GM19452 (cell line): ENCODE data around the gene OR10X1.

Source experiments
- ATAC-seq: cut with Tn5 transposase; IDR thresholded peaks from one replicate; pipeline ENCODE4 v1.9.1; 2021; ENCODE audit not compliant: unreplicated experiment

OR10X1 gene, protein sequence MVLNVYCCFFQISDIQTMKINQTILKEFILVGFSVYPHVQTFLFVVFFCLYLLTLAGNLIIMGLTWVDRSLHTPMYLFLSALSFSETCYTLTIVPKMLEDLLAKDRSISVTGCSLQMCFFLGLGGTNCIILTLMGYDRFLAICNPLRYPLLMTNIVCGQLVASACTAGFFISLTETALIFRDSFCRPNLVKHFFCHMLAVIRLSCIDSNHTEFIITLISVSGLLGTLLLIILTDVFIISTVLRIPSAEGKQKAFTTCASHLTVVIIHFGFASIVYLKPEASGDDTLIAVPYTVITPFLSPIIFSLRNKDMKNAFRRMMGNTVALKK

DNA sequence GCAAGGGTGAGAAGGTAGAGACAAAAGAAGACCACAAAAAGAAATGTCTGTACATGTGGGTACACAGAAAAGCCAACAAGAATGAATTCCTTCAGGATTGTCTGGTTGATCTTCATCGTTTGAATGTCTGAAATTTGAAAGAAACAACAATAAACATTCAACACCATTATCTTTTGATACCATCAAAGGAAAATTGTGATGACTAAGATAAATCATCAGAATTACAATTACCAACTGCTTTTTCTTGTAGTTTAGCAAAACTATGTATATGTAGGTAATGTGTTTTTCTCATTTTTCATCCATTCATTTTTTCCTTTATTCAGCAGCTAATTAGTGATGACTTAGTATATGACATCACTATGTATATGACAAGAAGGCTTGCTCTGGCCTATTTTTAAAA lies at the start of gene OR10X1:
Gene OR10X1, minus strand, starts transcription at position 167 of the 400 bp plus-strand sequence. Its CDS starts 0 bp downstream, at position 167.
- no peak for ATAC-seq

DNA sequence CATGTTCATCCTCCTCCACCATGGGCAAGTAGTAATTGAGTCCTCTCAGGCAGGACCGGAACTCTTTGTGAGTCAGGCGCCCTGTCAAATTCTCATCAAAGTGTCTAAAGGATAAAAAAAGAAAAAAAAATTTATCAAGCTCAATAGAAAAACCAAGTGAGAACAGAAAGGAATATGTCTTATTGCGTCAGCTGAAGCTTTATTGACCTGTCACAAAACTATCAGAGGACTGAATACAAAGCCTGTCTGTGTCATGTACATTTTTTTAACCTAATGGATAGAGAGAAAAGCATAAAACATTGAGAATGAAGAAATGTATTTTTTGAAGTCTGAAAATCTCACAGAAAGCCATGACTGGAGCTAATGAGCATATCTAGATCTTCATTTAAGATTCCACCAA lies 34.1 kb upstream of the OR10X1 start:
- no peak for ATAC-seq

DNA sequence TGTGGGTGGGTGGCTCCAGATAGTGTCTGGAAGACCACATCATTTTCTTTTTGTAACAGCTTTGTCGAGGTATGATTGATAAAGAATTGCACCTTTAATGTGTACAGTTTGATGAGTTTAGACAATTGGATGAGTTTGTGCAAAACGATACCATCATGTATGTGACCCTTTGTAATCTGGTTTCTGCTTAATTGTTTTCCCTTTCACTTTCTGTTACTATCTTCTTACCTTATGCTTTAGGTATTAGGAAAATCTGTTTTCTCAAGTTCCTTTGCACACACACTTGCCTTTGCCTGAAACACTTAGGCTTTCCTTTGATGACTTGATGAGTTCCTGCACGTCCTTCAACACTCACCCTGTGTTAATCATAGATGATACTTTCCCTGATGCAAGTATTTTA lies 32.2 kb upstream of the OR10X1 start:
- no peak for ATAC-seq

DNA sequence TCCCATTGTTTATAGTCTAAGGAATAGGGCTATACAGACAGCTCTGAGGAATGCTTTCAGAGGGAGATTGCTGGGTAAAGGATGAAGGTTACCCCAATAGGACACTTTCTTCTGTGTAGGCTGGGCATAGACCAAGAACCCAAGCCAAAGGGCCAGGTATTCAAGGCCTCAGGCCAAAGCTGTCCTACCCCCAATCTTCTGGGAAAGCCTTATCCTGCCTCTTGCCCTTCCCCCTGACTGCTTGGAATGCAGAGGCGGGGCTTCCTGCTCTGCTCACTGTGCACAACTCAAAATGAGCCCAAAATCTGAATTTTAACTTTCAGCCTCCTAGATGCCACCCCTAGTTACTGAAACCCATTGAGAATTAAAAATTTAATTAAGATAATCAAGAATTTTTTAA lies 27.6 kb upstream of the OR10X1 start:
- no peak for ATAC-seq

DNA sequence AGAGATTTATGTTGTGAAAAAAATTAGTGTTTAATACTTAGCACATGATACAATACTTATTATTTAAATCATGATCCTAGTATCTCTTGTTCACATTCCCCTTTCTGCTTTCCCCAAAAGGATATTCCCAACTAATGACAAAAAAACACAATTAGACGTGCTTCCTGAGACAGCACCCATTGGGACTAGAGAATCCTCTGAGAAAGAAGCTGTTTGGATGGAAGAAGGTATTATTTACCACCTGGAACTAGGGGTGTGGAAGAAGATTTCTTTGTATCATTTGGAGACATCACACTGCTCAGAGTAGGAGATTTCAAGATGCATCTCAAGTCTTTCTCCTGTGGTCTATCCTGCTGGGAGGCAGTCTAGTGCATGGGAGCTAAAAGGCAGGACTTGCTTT lies 25.3 kb upstream of the OR10X1 start, which contains the start of gene OR10Z1:
Gene OR10Z1, plus strand, starts transcription at position 301 of the 400 bp plus-strand sequence. CDS start 1,171 bp downstream, outside the sequence.
- no peak for ATAC-seq

DNA sequence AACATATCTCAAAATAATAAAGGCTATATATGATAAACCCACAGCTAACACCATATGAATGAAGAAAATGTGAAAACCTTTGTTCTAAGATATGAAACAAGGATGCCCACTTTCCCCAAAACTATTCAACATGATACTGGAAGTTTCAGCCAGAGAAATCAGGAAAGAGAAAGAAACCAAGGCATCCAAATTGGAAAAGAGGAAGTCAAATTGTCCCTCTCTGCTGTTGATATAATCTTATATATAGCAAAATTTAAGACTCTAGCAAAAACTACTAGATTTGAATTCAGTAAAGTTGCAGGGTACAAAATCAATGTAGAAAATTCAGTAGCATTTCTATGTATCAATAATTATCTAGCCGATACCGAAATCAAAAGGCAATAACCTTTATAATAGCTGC lies 21.0 kb upstream of the OR10X1 start:
- no peak for ATAC-seq

DNA sequence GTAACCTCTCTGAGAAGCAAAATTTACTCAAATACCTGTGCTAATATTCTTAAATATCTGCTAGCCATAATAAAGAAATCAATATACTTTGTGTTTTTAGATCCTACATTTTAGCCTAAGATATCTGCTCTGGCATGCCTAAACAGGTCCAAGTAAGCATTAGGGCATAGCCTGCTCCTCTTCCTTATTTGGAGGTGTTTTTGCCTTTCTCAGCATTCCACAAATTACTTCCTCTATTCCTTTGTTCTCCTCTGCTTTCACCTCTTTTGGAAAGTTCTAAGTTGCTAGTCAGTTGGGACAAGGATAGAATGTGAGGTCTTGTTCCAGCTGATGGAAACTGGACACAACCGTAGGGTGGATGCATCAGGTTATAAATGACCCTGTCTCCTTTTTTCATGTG lies 7.2 kb upstream of the OR10X1 start:
- no peak for ATAC-seq

DNA sequence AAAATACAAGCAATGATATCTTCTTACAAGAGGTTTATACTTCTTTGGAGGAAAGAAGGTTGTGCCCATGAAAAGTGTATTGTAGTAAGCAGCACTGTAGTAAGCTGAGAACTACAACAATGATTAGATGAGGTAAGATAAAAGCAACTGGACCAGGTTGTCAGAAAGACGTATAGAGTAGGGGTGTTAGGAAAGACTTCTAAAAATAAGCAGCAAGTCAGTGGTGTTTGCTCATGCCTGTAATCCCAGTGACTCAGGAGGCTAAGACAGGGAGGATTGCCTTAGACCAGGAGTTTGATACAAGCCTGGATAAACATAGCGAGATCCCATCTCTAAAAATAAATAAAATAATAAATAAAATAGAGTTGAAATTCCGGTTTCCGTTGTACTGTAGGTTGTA lies 4.3 kb upstream of the OR10X1 start:
- ATAC-seq: no peak

DNA sequence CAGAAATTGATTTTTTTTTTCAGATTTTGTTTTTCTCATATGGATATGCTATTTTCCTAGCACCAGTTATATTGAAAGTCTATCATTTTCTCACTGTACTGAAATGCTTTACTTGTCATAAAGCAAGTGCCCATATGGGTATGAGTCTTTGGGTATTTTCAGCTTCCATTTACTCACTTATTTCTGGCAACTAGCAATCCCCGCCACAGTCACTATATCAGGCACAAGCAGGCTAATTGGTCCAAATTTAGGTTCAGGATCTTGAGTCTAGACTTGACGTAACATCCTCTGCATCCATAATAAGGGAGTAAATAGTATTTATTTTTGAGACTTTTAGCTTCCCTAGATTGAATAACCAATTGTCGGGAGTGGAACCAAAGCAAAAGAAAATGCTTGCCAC lies 2.1 kb downstream of the OR10X1 start:
- no peak for ATAC-seq

DNA sequence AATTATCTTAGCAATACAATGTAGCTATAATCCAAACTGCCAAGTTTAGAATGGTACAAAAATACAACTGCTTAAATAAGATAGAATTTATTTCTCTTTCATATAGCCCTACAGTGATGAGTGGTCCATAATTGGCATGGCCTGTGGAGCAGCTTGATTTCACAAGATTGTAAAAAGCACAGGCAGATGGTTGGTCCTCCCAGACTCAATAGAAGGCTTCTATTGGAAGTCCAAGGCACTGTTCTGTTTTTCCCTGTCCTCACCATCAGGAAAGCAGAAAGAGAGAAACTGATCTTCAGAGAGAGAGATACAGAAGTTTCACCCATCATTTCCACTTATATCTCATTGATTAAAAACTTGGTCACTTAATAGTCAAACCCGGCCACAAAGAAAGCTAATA lies 7.5 kb downstream of the OR10X1 start:
- ATAC-seq: no peak

DNA sequence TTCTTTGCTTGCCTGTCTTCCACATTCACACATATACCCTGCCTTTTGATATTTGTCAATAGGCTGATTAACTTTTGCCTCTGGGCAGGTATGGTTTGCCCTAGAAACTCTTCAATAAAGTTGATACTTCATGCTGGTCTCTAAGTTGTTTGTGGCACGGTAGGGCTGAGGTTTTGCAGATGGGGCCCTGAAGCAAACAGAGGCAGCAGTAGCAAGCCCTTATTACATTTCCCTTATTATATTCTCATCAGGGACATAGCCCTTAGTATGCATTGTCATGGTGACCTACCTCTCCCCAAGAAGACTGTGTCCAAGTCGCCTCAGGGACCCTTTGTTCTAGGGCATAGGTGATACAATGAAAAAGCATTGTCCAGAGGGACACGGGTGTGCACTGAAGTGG lies 9.2 kb downstream of the OR10X1 start, which contains the start of gene OR6P1:
Gene OR6P1, minus strand, starts transcription at position 101 of the 400 bp plus-strand sequence. CDS start 6,976 bp downstream, outside the sequence.
- ATAC-seq: no peak

DNA sequence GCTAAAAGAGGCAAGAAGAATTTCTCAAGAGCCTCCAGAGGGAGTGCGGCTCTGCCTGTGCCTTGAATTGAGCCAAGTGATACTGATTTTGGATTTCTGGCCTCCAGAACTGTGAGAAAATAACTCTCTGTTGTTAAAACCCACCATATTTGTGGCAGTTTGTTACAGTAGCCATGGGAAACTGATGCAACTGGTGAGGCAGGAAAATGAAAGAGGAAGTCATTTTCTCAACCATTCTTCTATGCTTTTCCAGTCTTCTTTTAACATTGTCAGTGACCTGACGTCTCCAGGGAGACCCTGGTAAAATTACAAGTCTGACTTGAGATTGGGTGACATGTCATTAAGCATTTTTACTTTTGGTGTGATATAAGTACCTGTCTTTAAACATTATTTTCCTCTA lies 15.1 kb downstream of the OR10X1 start:
- no peak for ATAC-seq

DNA sequence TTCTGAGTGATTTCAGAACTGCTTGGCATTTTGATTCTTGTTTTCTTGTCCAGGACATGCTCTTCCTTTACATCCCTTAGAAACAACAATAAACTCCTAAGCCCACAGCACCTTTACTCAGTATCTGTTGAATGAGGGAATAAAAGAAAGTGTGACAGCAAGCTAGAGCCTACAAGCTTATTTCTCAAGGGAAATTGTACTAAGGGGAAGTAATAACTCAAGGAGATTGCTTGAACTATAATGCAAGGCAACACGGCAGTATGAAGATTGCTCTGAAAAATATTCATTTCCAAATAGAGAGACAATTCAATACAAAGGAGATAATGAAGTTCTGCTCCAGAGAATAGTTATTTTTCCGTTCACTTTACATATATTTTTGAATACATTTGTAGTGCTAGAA lies 15.8 kb downstream of the OR10X1 start:
- no peak for ATAC-seq

DNA sequence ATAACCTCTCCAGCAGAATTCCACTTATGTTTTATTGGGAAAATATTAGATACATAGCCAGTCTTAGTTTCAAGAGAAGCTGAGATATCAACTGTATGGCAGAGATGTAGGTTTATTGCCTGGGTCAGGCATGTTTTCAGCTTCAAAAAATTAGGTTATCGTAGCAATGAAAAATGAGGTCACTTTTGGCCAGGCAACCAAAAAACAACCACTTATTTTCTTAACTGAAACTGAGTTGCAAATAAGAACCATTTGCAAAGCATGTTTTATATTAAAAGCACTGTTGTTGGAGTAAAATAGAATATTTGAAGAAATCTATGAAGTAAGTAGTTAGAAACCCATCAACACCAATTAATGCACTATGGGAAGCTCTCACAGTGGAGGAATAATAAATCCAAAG lies 20.0 kb downstream of the OR10X1 start:
- ATAC-seq: no peak

DNA sequence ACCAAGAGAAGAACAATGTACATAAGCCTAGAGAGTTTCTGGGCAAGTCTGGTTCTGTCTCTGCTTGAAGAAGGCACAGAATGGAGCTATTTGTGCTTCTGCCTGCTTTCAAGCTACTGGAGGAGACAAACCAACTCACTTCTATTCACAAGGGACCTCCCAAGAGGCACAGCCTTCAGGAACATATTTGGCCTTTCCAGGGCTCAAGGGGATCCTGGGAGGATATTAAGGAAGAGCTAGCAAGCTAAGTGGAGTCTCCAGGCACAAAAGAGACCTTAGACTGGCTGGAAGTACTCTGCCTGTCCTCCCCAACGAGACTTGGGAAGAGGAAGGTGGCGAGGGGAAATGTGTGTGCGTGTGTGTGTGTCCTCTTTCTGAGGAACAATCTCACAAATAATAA lies 25.3 kb downstream of the OR10X1 start, which contains the start of gene OR6Y1:
Gene OR6Y1, minus strand, starts transcription at position 54 of the 400 bp plus-strand sequence. CDS start 6,300 bp downstream, outside the sequence.
- no peak for ATAC-seq

DNA sequence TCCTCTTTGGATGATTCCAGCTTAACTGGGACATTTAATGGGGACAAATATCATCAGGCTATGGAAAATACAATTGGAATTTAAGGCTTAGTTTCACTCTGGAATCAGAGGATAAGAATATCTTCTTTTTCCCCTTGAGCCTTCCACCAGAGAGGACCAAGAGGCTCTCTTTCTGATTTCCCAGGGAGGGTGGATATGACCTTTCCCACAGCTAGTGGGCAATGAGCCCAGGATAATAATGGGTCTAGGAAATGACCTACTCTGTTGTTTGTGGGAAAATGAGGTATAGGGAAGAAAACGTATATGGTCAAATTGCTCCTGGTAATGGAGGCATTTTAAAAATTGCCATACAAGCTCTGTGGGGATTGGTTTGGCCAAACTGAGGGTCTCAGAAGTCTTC lies 27.4 kb downstream of the OR10X1 start:
- ATAC-seq: no peak

DNA sequence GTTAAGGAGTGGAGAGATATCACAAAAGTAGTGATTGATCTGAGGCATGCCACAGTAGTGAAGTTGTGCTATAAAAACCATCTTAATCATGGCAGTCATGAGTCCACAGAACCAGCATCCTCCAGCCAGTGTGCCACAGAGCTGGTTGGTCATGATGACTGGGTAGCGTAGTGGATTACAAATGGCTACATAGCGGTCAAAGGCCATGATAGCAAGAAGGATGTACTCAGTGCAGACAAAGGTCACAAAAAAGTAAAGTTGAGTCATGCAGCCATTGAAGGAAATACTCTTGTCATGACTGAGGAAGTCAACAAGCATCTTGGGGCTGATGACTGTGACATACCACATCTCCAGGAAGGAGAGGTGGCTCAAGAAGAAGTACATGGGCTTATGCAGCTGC lies 32.2 kb downstream of the OR10X1 start:
- no peak for ATAC-seq

DNA sequence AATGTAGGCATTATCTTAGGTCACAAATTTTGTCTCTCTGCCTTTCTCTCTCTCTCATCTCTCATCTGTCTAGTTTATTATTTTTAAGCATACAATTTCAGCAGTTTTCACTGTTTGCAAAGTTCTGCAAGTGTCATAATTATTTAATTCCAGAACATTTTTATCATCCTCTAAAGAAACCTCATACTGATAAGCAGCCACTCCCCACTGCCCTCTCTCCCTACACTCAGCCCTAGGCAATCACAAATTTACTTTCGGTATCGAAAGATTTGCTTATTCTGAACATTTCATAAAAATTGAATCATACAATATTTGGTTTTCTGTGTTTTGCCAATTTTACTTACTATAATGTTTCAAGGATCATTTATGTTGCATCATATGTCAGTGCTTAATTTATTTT lies 42.1 kb downstream of the OR10X1 start:
- ATAC-seq: no peak

DNA sequence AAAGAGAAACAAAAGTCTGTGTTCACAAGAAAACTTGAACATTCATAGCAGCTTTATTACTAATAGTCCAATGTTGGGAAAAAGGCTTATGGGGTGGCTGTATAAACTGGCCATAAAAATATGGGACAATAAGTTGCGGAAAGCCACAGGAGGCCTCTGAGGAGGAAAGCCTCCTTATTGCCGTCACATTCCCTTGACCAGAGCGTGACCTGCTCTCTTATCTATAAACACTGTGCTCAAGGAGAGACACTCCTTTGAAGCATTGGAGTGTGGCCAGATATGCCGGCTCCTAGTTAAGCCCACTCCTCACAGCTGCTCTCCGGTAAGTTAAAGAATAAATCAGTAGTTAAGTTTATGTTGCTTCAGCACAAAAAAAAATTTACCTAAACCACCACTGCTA lies 45.2 kb downstream of the OR10X1 start:
- no peak for ATAC-seq
